ENCODE results near the gene MACROD2.
"Not testable (repeated sequence)": the region's sequence is repeated elsewhere in the genome, so short reads cannot be mapped to it uniquely, and the experiment has no call there.

Gene MACROD2

DNA sequence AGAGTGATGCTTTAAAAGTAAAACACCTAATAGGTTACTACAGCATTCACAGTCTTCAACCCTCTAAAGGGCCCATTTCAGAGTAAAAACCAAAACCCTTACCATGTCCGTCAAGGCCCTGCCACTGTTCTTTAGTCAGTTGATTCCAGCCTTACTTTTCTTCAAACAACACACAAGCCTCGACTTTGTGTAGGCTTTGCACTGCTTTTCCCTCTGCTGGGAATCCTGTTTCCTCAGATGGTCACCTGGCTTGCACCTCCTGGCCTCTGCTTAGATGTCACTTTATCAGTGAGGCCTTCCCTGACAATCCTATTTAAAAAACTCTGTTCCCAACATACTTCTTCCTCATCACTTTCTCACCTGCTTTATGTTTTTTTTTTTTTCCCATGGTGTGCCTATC is 419.2 kb downstream of the MACROD2 start:
- DNase-seq, result no peak

DNA sequence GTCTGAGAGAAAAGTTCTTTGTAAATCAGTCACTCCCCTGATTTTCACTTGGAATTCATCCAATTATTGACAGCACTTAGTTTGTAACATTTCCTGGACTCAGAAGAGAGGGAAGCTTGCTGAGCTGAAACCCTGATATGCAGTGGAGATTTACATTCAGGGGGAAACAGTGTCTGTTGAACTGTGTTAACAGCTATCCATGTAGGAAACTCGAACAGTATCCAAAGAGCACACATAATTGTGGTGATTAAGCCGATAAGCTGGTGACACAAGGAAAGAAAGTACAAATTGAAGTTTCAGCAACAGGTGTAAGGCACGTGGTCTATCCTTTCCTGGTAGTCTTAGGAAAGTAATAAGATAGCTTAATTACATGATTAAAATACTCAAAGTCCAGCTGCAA is 420.2 kb downstream of the MACROD2 start:
- DNase-seq, result no peak

DNA sequence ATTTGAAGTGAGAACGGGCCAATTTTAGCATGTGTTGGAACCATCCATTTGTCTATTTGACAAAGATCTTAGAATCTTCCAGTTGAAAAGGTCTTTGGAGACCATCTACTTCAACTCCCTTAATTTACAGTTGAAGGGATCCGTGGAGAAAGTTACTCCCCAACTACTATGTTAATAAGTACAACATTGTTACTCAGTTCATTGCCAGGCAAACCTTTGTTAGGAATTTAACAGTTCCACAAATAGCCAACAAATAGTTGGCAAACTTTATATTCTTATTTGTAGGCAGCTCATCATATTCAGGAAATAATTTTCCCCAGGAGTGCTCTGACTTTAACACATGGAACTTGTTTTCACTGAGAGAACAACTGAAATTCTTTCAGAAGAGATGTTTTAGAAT is 423.1 kb downstream of the MACROD2 start:
- no peak for DNase-seq

DNA sequence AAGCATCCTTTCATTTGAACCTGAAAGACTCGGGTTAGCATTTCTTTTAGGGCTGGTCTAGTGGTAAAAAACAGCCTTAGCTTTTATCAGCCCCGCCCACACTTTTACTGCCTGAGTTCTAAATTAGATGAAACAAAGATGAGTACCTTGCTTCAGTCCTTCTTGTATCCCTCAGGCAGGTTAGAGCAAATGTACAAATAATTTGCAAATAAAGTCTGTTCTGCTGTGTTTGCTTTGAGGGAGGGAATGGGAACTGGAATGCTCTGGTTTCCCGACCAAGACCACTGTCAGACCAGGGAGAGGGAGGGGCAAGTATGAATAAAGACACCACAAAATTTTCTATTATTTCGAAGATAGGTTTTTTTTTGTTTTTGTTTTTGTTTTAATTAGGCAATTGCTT is 427.6 kb downstream of the MACROD2 start:
- no peak for DNase-seq

DNA sequence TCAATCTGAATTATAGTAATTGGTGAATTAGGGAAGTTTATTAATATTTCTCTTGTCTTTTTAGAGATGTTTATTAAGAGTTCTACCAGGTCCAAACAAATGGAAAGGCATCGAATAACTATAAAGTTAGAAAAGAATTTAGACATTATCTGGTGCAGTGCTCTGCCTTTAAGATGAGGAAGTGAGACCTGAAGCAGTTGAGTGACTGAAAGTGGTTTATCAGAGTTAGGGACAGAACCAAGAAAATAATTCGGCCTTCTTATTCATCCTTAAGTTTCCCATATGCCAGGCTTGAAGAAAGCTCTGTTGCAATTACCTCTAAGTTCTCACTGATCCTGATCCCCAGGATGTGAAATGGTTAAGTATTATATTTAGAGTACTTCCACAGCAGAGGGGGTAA is 436.3 kb downstream of the MACROD2 start:
- DNase-seq, result no peak

DNA sequence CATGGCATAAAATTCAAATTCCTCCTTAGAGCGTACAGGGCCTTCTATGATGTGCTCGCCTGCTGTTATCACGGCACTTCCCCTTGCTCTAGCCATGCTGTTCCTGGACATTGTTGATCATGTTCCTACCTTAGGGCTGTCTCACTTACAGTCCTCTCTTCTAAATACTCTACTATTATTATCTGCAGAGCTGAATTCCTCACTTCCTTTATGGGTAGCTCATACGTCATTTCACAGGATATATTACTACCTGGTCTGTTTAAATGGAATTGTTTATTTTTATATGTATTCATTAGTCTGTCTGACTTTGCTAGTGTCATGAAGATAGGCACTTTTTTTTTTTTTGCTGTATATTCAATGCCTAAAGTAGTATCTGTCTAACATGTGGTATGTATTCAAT is 436.8 kb downstream of the MACROD2 start:
- DNase-seq, result no peak

DNA sequence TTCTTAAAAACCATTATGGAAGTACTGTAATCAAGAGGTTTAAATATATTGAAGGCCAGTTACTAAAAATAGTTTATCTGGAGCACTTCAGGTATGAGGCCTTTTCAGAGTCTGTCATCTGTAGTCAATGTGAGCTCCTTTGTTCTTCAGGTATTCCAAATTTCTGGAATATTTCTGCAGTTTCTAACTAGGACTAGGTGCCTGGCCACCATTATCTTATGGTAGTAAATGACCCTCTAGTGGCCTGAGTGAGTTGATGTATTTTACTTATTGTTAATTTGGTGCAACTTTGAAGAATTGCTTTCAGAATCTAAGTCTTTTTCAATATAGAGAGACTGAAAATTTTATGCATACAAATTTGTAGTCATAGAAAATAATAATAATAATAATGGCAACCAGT is 437.3 kb downstream of the MACROD2 start:
- DNase-seq, result no peak

DNA sequence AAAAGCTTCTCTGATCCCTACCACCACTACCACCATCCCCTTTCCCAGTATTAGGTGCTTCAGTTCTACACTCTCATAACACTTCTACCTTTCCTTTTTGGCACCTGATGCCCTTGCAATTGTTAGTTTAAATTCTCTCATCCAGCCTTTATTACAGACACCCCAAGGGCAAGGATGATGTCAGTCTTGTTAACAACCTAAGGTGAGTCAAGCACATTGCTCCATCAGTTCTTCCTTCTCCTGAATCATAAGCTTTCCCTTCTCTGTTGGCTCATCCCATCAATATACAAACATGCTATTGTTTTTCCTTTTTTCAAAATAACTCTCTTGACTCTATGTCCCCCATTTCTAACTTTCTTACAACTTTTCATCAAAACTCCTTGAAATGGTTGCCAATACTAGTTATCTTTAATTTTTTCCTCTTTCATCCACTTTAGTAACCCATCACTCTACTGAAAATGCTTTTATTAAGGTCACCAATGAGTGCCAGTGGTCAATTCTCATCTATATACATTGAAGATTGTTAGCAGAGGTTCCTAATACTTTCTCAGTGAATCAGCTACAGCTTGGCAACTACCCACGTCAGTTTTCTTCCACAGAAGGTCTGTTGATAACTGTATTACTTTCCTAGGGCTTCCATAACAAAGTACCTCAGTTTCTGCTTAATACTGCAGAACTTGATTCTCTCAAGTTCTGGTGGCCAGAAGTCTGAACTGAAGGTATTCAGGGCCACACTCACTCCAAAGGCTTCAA is 439.2 kb downstream of the MACROD2 start:
- no peak for DNase-seq

DNA sequence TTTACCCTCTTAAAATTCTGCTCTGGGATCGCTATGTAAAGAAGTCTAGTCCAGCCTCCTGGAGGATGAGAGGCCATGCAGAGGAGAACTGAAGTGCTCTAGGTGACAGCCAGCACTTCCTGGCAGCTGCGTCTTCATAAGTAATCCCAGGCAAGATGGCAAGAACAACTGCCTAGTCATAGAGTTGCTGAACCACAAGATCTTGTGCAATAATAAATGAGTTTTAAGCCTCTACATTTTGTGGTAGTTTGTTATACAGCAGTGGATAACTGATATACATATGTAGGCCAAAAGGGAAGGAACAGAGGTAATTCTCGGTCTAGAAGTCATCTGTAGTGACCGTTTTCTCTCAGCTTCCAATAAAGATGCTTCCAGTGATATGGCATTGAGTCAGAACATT is 445.9 kb downstream of the MACROD2 start:
- DNase-seq, result no peak

DNA sequence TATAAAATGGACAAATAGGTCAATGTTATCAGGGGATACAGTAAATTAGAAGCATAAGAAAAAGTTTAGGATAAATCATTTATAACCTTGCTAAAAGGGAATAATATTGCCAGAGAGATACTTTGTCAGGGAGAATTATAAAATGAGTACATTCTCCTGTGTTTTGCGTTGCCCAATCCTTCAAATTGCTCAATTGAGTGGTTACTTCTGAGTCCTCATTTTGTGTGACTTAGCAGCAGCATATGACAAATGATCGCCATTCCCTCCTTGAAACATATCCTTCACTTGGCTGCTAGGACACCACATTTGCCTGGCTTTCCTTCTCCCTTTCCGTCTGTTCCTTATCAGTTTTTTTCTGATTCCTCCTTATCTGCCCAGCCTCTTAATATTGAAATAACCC is 448.8 kb downstream of the MACROD2 start:
- DNase-seq, result no peak

DNA sequence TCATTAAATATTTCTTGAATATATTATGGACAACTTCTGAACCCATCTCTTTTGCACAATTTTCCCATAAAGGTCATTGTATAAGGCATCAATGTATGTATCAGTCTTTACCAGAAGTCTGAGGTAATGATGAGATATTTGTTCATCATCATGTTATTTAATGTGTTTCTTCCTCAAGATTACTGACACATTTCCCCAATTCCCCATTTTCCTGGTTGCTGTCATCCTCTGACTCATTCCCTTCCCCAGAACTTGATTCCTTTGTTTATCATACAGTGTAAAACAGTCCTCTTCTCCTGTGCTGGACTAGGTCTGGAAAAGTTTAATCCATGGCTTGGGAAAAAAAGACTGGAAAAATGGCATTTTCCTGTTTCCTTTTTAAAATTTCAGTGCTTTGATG is 450.0 kb downstream of the MACROD2 start:
- no peak for DNase-seq

DNA sequence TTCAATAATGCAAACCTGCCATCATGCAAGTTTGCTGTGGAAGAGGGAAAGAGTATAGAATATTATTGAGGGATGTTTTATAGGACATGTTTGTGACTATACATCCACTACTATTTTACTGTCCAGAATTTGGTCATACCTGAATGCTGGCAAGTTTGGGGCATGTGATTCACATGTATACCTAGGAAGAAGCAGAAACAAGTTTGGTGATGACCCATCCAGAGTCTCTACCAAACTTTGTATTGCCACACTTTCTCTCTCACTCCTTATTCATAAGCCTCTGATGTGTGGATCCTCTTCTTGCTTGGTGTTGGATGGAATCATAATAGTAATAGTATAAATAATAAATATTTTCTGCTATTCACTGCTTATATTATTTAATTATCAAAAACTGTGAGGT is 450.6 kb downstream of the MACROD2 start:
- DNase-seq, result no peak

DNA sequence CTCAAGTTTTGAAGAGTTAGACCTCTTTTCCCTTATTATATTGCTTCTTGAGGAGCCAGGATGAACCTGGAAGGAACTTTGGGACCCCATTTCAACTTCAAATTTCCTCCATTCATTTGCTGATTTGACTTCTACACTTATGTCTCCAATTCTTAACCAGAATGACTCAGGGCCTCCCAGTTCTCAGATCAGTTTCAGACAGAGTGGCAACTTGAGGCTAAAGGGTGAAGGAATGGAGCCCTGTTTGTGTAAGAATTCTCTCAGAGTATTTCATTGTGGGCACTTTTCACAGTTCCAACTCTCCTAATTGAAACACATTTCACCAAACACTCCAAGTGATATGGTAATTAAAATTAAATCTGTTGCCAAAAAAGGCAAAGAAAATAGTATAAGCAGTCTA is 451.1 kb downstream of the MACROD2 start:
- no peak for DNase-seq

DNA sequence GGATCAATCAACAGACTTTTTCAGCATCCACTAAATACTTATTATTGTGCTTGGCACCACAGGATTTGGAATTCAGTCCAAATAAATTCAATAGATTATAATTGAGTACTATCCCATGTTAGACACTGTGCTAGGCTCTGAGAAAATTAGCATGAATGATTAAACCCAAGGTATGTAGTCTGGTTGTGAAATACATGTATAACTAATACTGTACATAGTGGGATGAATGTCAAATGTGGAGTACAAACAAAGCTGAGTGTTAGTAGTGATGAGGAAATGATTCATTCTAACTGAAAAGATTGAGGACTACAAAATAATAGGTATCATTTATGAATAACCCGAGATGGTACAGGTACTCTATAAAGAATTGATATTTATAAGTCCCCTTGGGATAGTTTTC is 454.0 kb downstream of the MACROD2 start:
- no peak for DNase-seq

DNA sequence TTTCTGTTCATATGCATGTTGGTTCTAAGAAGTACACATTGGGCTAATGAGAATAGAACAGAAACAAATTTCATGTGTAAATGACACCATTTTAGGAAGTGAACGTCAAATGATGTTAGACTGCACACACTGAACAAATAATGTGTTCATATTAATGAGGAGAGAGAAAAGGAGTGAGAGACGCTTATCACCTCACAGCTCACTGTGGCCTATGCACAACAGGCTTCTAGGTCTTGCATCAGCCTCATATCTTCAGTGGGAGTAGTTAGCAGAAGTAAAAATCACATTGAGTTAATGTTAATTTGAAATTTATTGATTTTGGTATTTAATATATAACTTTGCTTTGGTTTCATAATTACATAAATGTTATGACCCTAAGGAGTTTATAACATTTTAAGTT is 454.9 kb downstream of the MACROD2 start:
- DNase-seq, result no peak

DNA sequence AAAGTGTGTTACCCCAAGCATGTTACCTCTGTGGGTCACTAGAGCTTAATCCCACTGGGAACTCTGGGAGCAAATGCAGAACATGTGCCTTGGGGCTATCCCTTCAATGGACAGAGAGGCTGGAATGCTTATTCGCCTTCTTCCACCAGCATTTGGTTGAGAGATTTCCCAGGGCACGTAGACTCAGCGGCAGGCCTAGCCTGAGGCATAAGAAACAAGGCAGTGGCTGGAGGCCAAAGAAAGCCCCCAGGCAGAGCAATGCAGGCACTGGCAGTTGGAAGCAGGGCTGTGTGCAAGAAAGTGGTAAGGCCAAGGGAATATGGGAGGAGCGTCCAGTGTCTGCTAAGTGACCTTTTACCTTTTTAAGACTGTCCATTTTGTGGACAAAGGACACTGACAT is 456.1 kb downstream of the MACROD2 start:
- DNase-seq, result no peak

DNA sequence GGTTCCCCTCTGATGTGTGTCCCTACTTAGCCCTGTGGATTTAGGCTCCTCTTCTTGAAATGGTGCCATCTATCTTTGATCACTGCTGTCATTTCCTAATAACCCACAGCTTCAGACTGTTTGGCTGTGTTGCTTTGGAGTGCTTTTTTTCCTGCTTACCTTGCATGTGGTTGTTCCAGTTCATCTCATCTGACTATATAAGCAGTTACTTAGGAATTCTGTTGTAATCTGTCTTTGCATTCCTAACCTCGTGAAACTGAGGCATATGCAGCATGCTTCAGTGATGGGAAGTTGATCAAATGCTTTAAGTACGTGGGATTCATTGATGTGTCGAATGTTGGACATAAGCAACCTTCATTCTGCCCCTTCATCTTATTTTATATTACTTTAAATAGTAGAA is 457.9 kb downstream of the MACROD2 start:
- DNase-seq, result no peak

DNA sequence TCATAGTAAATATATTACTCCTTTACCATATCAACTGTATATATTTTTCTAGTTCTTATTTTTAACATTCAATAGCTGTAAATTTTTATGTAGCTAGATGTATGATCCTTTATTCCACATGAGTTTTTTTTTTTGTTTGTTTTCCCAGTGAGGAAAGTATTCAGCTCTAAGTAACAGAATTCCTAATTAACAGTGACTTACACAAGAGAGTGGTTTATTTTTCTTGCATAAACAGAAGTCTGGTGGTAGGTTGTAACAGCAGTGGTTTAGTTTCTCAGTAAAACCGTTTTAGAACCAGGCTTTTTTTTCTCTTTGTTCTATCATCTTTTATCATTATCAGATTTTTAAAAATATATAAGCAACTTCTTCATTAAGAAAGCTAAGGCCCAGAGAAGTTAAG is 459.0 kb downstream of the MACROD2 start:
- no peak for DNase-seq

DNA sequence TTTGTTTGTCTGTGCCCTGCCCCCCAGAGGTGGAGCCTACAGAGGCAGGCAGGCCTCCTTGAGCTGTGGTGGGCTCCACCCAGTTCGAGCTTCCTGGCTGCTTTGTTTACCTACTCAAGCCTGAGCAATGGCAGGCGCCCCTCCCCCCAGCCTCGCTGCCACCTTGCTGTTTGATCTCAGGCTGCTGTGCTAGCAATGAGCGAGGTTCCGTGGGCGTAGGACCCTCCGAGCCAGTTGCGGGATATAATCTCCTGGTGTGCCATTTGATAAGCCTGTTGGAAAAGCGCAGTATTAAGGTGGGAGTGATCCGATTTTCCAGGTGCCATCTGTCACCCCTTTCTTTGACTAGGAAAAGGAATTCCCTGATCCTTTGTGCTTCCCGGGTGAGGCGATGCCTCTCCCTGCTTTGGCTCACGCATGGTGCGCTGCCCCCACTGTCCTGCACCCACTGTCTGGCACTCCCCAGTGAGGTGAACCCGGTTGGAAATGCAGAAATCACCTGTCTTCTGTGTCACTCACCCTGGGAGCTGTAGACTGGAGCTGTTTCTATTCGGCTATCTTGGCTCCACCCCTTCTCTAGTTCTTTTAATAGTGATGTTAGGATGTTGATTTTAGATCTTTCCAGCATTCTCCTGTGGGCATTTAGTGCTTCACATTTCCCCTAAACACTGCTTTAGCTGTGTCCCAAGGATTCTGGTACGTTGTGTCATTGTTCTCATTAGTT is 471.9 kb downstream of the MACROD2 start:
- DNase-seq, result not testable (repeated sequence)

DNA sequence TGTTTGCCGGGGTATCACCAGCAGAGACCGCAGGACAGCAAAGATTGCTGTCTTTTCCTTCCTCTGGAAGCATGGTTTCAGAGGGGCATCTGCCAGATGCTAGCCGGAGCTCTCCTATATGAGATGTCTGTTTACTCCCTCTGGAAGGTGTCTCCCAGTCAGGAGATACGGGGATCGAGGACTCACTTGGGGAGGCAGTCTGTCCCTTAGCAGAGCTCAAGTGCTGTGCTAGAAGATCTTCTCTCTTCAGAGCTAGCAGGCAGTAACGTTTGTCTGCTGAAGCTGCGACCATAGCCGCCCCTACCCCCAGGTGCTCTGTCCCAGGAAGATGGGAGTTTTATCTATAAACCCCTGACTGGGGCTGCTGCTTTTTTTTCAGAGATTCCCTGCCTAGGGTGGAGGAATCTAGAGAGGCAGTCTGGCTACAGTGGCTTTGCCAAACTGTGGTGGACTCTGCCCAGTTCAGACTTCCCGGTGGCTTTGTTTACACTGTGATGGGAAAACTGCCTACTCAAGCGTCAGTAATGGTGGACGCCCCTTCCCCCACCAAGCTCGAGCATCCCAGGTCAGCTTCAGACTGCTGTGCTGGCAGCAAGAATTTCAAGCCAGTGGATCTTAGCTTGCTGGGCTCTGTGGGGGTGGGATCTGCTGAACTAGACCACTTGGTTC is 475.0 kb downstream of the MACROD2 start:
- DNase-seq, result peak; percentile 1

DNA sequence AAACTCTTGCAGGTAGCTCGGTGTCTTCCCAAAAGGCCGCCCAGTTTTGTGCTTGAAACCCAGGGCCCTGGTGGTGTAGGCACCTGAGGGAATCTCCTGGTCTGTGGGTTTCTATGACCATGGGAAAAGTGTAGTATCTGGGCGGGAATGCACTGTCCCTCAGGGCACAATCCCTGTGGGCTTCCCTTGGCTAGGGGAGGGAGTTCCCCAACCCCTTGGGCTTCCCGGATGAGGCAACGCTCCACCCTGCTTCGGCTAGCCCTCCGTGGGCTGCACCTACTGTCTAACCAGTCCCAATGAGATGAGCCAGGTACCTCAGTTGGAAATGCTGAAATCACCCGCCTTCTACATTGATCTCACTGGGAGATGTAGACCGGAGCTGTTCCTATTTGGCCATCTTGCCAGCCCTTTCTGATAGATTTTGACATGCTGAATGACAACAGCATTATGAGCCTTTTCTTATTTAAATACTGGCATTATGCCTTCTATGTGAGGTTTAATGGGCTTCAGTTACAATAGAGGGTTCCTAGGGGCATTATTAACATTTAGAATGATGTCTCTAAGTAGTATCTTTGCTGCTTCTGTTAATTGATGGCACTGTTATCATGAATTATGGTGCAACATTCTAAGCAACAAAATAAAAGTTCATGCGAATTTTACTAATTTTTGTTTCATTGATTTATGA is 475.8 kb downstream of the MACROD2 start:
- DNase-seq, result no peak

DNA sequence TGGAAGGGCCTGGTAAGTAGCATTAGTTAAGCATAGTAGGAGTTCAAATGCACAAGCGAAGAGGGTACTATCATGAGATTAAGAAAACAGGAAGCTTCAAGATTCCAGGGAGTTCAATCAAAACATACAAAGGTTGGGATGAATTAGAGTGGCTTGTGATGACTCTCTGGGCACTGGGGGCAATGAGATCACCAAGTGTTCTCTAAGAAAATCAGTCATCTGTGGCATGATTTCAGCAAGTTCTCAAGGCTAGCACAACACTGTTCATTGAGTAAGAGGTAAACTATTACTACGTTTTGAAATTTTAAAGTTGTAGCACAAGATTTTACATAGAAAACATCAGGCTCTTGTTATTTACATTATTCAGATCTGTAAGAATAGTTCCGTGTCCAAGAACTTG is 481.8 kb downstream of the MACROD2 start:
- no peak for DNase-seq

DNA sequence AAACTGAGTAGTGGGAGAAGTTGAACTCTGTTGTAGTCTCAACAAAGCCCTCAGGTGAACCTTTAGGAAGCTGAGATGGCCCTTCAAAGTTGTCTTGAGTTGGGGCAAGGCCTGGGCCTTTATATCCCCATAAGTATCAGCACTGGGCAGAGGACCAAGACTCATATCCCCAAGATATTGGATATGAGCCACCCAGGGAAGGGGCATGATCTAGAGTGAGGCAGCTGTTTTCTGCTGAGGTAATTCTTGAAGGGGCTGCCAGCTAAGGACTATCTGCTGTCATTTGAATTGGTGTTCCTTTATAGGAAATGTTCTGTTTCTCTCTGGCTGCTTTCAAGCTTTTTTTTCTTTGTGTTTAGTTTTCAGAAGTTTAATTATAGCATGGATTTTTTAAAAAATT is 482.8 kb downstream of the MACROD2 start:
- no peak for DNase-seq

DNA sequence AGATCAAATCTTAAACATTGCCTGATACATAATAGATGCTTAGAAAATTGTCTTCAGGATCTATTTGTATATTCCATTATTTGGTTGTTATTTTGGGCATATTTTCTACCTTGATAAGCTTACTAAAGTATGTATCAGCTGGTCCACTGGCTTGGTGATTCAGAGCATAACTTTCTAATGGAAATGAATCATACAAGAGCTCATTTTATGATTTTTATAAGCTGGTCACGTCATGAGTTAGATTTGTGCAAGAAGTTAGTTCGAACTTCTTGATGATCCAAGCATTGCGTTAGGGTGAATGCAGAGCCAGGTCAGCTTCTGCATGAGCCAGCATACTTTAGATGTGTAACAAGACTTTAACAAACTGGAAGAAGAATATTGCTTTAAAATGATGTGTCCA is 486.5 kb downstream of the MACROD2 start:
- no peak for DNase-seq

Data from midbrain (tissue), 1 donor.